Right lobe of liver (tissue), 4 donors: ENCODE results near the gene PPP1R12B.

Source experiments
- POLR2A ChIP-seq: fragments of 450-650 bp; IDR thresholded peaks from one replicate; pipeline ENCODE4 v1.6.1; 2017; ENCODE audit warnings: antibody characterized with exemption, mild to moderate bottlenecking
- TF ChIP-seq, protein P1 (sequence below), 4 donors: fragments of 200-600 bp in 3 of 4; fragments of 450-650 bp in 1 of 4; IDR thresholded peaks; one replicate each; pipeline versions ENCODE4 v1.5.1 to v1.8.0; 2016 to 2022; ENCODE audit warnings: antibody characterized with exemption in 4 of 4, mild to moderate bottlenecking in 2 of 4
- donor health status: DM: no; HTN: no; CAD: no.
- donor health status: DM: no; HTN: no; CAD: no.
- donor health status: DM: no; HTN: yes; CAD: no.

DNA sequence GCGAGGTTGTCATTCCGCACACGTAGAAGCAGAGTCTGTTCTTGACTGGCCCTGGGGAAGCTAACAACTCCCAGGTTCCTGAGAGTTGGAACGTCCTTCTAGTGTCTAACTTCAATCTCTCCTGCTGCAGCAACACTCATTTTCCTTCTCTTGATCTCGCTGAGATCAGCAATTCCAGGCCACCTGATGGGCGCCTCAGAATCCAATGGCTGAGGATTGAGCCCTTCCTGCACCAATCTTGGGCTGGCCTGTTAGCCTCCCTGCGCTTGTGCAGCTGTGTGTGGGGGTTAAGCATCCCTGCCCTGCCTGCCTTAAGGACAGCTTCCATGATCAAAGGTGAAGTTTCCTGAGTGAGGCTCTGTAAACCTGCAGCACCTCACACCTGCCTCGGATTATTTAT lies 273.9 kb downstream of the PPP1R12B start:
- TF ChIP-seq, protein P1, sequence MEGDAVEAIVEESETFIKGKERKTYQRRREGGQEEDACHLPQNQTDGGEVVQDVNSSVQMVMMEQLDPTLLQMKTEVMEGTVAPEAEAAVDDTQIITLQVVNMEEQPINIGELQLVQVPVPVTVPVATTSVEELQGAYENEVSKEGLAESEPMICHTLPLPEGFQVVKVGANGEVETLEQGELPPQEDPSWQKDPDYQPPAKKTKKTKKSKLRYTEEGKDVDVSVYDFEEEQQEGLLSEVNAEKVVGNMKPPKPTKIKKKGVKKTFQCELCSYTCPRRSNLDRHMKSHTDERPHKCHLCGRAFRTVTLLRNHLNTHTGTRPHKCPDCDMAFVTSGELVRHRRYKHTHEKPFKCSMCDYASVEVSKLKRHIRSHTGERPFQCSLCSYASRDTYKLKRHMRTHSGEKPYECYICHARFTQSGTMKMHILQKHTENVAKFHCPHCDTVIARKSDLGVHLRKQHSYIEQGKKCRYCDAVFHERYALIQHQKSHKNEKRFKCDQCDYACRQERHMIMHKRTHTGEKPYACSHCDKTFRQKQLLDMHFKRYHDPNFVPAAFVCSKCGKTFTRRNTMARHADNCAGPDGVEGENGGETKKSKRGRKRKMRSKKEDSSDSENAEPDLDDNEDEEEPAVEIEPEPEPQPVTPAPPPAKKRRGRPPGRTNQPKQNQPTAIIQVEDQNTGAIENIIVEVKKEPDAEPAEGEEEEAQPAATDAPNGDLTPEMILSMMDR (IDR thresholded peaks at IDR 0.05) = no peak
- TF ChIP-seq POLR2A = no peak
